ENCODE data around the gene RFPL3.
"Not testable (repeated sequence)": the region's sequence is repeated elsewhere in the genome, so short reads cannot be mapped to it uniquely, and the experiment has no call there.

RFPL3 gene

DNA sequence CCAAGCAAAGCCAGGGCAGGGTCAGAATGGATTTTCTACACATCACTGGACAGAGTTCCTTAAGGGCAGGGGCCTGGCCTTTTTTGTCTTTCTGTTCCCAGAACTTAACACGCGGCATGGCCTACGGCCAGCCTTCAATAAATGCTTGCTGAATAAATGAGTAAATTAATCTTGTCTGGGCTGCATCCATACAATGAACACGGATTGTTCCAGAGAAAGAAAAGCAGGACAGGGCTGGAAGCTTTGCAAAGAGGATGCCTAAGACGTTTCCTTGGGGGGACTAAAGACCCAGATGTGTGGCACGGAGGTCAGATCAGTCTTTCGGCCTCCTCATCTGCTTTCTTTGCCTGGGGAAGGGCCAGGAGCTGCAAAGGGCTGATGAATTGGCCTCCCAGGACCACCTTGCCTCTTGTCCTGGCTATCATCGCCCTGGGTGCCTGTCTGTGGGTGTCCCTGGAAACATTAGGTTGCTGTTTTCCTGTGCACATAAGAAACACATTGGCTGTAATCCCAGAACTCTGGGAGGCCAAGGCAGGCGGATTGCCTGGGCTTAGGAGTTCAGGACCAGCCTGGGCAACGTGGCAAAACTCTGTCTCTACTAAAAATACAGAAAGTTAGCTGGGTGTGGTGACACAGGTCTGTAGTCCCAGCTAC, 20.8 kb upstream of the RFPL3 start:
- no peak overlapping the region for H3K27ac Mint-ChIP-seq
- H3K4me1 Mint-ChIP-seq, result no peaks in the 10 kb centered on the region
- H3K4me3 Mint-ChIP-seq, result no peak overlapping the region
- no peaks in the 10 kb centered on the region for H3K36me3 Mint-ChIP-seq
- H3K9me3 Mint-ChIP-seq, result no peaks in the 10 kb centered on the region
- peaks cover 25% of the 10 kb centered on the region for H3K27me3 Mint-ChIP-seq

DNA sequence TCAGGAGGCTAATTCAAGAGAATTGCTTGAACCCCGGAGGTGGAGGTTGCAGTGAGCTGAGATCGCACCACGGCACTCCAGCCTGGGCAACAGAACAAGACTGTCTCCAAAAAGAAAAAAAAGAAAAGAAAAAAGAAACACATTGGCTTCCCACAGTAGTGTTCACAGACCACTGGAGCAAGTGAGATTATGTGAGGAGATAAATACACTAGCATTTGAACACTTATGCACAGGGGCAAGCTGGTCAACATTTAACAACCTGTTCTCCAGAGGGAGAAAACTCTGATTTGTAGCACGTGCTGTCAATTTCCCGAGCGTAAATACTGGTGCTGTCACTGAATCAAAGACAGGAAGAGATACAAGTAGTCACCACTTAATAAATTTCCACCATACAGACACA, 20.2 kb upstream of the RFPL3 start:
- H3K4me3 Mint-ChIP-seq, H3K9me3 Mint-ChIP-seq, H3K36me3 Mint-ChIP-seq, H3K4me1 Mint-ChIP-seq, H3K27ac Mint-ChIP-seq: not testable (repeated sequence)
- peaks cover 27% of the 10 kb centered on the region for H3K27me3 Mint-ChIP-seq

DNA sequence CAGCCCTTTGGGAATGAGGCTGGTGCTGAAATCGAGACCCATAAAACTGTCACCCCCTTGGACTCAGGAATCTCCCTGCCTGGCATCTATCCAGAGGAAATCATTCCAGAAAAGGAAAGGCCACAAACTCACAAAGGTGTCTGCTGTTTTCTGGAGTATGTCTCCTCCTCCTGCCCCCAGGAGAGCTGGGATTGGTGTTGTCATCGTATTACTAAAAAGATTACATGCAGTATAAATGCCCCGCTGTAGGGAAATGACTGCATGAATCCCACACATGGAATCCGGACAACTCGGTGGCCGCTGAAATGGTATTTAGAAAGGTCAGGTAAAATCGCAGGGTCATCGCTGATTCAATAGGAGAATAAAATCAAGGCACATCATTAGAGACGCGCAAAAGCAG, 18.9 kb upstream of the RFPL3 start:
- Mint-ChIP-seq H3K27me3 (peaks cover 24% of the 10 kb centered on the region), H3K36me3 (no peaks in the 10 kb centered on the region), H3K4me3 (no peak overlapping the region), H3K9me3 (no peaks in the 10 kb centered on the region), H3K27ac (no peak overlapping the region), H3K4me1 (no peaks in the 10 kb centered on the region)

DNA sequence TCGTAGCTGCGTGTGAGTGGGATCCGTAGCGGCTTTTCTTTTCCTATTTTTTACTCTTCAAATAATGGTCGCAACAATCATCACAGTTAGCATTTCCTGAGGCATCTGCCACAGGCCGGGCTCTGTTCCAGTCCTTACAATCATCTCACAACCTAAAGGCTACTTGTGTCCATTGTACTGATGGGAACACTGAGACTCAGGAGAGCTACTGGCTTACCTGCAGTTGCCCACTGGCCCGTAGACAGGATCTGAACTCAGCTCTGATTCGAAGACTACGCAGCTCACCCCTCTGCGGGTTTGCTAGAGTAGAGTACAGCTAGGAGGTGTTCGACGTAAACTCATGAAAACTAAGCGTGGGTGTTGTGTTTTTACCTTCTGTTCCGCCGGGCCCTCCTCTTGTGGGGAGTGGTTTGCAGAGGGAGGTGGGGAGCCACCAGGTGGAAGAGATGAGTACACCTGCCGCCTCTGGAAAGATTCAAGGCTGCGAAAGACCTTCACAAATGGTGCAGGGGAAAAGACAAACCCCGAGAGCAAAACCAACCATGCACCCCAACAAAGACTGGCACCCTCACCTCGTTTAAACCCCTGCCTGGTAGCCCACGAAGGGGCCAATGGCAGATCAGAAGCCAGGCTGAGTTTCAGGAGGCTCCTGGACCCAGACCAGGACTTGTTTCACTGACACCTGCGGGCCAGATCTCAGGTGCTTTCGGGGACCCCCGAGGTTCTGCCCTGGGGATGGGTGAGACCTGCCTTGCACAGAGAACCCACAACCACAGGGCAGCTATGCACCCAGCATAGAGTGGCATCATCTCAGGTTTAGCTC, 18.3 kb upstream of the RFPL3 start:
- H3K36me3 Mint-ChIP-seq, result no peaks in the 10 kb centered on the region
- H3K9me3 Mint-ChIP-seq, result no peaks in the 10 kb centered on the region
- no peak overlapping the region for H3K4me3 Mint-ChIP-seq
- H3K27ac Mint-ChIP-seq, result no peak overlapping the region
- H3K4me1 Mint-ChIP-seq, result no peaks in the 10 kb centered on the region
- peaks cover 23% of the 10 kb centered on the region for H3K27me3 Mint-ChIP-seq

DNA sequence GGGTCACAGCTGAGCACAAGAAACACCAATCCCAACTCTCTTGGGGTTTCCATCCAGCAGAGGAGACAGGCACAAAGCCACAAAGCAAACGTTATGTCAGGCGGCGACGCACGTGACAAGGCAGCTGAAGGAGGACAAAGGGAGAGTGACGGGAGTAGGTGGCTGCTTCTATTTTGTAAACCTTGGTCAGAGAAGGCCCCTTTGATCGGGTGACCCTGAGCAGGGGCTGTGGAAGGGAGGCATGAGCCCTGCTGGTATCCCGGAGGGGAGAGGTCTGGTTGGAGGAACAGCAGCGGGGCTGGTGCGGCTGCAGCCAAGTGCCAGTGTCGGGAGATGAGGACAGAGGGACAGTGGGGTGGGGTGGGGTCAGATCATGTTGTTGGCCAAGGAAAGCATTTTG, 17.3 kb upstream of the RFPL3 start:
- H3K27ac Mint-ChIP-seq, result no peak overlapping the region
- no peaks in the 10 kb centered on the region for H3K9me3 Mint-ChIP-seq
- H3K27me3 Mint-ChIP-seq, result peaks cover 21% of the 10 kb centered on the region
- no peaks in the 10 kb centered on the region for H3K4me1 Mint-ChIP-seq
- no peaks in the 10 kb centered on the region for H3K36me3 Mint-ChIP-seq
- H3K4me3 Mint-ChIP-seq, result no peak overlapping the region

DNA sequence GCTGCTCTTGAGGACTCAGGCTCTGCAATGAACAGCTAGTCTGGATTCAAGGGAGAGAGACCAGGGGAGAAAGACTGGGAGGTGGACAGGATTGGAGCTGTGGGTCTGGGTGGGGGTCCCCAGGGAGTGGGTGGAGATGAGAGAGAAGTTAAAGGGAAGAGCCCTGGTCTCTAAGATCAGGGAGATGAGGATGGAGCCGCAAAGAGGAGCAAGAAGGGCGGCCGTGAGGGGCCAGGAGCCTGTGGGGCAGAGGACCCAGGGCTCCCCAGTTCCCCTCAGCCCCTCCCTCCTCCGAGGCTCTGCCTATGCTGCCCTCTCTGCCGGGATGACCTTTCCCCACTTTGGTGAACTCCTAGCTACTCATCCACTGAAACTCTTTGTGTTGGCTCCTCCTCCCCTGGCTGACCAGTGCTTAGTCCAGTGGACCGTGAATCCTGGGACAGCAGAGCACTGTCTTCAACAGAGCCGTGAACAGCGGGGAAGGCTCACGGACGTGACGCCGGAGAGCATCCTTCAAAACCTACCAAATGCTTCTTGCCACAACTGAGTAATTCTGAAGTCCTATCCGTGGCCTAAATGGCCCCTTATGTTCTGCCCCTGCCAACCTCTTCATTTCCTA, 16.4 kb upstream of the RFPL3 start:
- Mint-ChIP-seq H3K27me3 (peaks cover 21% of the 10 kb centered on the region), H3K27ac (no peak overlapping the region), H3K4me1 (no peaks in the 10 kb centered on the region), H3K36me3 (no peaks in the 10 kb centered on the region), H3K4me3 (no peak overlapping the region), H3K9me3 (no peaks in the 10 kb centered on the region)

- no peak overlapping the region for H3K27ac Mint-ChIP-seq
- H3K4me3 Mint-ChIP-seq, result no peak overlapping the region
- H3K4me1 Mint-ChIP-seq, result no peaks in the 10 kb centered on the region
- no peaks in the 10 kb centered on the region for H3K9me3 Mint-ChIP-seq
- peaks cover 21% of the 10 kb centered on the region for H3K27me3 Mint-ChIP-seq
- H3K36me3 Mint-ChIP-seq, result no peaks in the 10 kb centered on the region
These were observed 14.7 kb upstream of the RFPL3 start for GRCh38 chr22:32342977-32343376.

DNA sequence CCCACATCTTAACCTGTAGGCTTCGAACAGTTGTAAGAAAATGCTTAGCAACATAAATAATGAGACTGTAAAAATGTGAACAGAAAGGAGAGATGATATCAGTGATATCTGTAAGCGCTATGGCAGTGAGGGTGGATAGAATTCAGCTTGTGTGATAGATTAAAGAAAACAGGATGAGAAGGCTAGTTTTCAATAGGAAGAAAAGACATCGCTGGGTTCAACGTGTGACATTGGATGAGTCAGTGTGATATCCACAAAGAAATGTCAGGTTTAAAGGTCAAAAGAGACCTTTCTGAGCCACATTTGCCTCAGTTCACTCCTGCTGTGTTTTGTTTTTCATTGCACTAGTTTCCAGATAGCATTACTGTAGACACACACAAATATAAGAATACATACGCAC, 13.7 kb upstream of the RFPL3 start:
- Mint-ChIP-seq H3K27ac (no peak overlapping the region), H3K4me3 (no peak overlapping the region), H3K27me3 (peaks cover 21% of the 10 kb centered on the region), H3K9me3 (no peaks in the 10 kb centered on the region), H3K36me3 (no peaks in the 10 kb centered on the region), H3K4me1 (no peaks in the 10 kb centered on the region)

DNA sequence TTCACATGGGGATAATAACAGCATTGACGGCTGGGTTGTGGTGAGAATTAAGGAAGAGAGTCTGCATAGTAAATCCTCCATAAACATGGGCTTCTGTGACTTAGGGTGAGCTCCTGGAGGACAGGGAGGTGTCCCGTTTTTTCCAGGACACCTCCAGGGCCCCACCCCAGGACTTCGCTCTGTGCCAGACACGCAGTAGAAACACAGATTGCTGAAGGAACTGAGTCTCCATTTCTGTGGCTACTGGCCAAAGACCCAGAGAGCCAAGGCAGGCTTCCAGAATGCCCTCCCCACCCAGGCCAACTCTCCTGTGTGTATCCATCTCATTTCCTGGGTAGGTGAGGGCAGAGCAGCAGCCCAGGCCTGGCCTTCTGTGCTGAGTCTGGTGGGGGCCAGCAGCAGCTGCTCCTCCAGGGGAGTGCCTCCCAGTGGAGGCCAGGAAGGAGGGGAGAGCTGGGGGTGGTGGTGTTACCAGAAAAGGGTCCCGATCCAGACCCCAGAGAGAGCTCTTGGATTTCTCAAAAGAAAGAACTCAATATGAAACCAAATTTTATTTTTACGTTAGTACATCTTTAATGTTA, 9.5 kb upstream of the RFPL3 start:
- Mint-ChIP-seq H3K36me3 (no peaks in the 10 kb centered on the region), H3K27me3 (peaks cover 6% of the 10 kb centered on the region), H3K9me3 (no peaks in the 10 kb centered on the region), H3K4me1 (no peaks in the 10 kb centered on the region), H3K27ac (no peak overlapping the region), H3K4me3 (no peak overlapping the region)

- not testable (repeated sequence) for H3K27me3 Mint-ChIP-seq, H3K36me3 Mint-ChIP-seq, H3K27ac Mint-ChIP-seq, H3K9me3 Mint-ChIP-seq, H3K4me3 Mint-ChIP-seq, H3K4me1 Mint-ChIP-seq
These were observed 5.8 kb upstream of the RFPL3 start for GRCh38 chr22:32351875-32352274.

DNA sequence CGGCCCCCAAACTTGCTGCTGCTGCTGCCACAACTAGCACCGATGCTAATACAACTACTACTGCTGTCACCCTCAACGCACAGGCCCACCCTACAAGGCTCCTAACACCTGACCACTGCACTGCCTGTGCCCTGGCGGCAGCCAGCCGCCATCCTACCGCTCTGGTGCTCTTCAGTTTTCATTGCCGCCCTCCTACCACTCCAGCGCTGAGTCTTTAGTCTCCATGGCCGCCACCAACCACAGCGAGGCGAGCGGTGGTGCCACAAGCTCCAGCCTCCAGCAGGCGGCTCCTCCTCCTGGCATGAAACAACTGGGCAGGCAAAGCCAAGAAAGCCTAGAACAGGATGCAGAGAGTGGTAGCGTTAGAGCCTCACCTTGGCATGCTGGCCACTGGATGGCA, 5.0 kb upstream of the RFPL3 start:
- peaks cover 1% of the 10 kb centered on the region for H3K27me3 Mint-ChIP-seq
- no peak overlapping the region for H3K27ac Mint-ChIP-seq
- no peaks in the 10 kb centered on the region for H3K4me1 Mint-ChIP-seq
- H3K4me3 Mint-ChIP-seq, result no peak overlapping the region
- H3K36me3 Mint-ChIP-seq, result no peaks in the 10 kb centered on the region
- no peaks in the 10 kb centered on the region for H3K9me3 Mint-ChIP-seq

- peaks cover 1% of the 10 kb centered on the region for H3K27me3 Mint-ChIP-seq
- no peaks in the 10 kb centered on the region for H3K36me3 Mint-ChIP-seq
- H3K9me3 Mint-ChIP-seq, result no peaks in the 10 kb centered on the region
- no peaks in the 10 kb centered on the region for H3K4me1 Mint-ChIP-seq
- H3K4me3 Mint-ChIP-seq, result no peak overlapping the region
- no peak overlapping the region for H3K27ac Mint-ChIP-seq
These were observed 4.4 kb upstream of the RFPL3 start for GRCh38 chr22:32353292-32353691.

GRCh38 chr22:32353840-32354239, 3.8 kb upstream of the RFPL3 start:
- Mint-ChIP-seq H3K9me3 (no peaks in the 10 kb centered on the region), H3K27me3 (peaks cover 1% of the 10 kb centered on the region), H3K4me1 (no peaks in the 10 kb centered on the region), H3K36me3 (no peaks in the 10 kb centered on the region), H3K4me3 (no peak overlapping the region), H3K27ac (no peak overlapping the region)

DNA sequence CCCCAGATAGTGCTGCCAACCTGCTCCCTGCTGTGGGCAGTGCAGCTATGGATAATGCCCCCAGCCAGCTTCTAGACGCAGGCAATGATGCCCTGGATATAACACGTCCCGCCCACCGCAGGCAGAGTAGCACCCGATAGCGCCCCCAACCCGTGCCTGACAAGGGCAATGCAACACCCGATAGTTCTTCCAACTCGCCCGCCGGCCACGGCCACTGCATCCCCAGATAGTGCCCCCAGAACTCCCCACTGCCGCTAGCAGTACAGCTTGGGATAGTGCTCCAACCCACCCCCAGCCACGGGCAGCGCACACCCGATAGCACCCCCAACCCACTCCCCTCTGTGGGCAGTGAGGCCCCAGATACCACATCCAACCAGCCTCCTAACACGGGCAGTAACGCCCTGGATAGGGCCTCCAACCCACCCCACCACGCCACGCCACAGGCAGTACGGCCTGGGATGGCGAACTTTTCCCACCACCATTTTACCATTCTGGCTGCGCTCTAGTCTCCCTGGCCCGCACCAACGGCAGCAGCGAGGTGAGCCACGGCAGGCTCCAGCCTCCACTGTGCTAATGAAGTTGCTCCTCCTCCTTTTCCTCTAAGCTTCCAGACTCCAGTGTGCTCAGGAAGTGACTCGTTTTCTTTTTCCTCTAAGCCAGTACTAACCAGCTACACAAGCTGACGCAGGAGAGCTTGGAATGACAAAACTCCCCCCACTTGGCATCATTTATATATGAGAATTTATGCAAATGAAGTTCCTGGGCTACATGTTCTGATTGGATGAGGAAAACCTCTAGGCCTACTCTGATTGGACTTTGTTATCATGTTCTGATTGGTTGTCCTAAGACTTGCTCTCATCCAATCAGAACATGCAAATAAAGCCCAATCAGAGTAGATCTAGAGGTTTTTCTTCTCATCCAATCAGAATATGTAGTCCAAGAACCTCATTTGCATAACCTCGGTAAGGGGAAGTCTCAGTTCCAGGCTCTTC, 3.0 kb upstream of the RFPL3 start:
- Mint-ChIP-seq H3K27me3 (peaks cover 1% of the 10 kb centered on the region), H3K4me3 (no peak overlapping the region), H3K27ac (no peak overlapping the region), H3K36me3 (no peaks in the 10 kb centered on the region), H3K4me1 (no peaks in the 10 kb centered on the region), H3K9me3 (no peaks in the 10 kb centered on the region)

- Mint-ChIP-seq H3K4me1 (no peaks in the 10 kb centered on the region), H3K27ac (no peak overlapping the region), H3K4me3 (no peak overlapping the region), H3K9me3 (no peaks in the 10 kb centered on the region), H3K27me3 (no peaks in the 10 kb centered on the region), H3K36me3 (peaks cover 2% of the 10 kb centered on the region)
These were observed 1.9 kb upstream of the RFPL3 start for GRCh38 chr22:32355760-32356159.

All from activated naive CD4-positive, alpha-beta T cell treated with anti-CD3 and anti-CD28 coated beads, Interleukin-2, amount 50 U/mL, for 24 hours (primary cell).